Endothelial cell (in vitro differentiated cells): ENCODE results near the gene RIPOR3. TPM values are rescaled to one million over a fixed set of nuclear protein-coding genes. Genes with fewer than 3 reads are reported as not detected.
A peak's percentile ranks its signal among the peaks of the same experiment; 100 is the strongest.

Experiments used
- DNase-seq: peaks from one replicate; pipeline ENCODE4 v3.0.0; 2021; ENCODE audit warnings: low spot score
- H3K27ac Mint-ChIP-seq: one replicate; pipeline ENCODE4 v1.8.0; 2021; ENCODE audit warnings: mixed read lengths, inconsistent platforms; ENCODE audit not compliant: unreplicated experiment
- H3K27me3 Mint-ChIP-seq: one replicate; pipeline ENCODE4 v1.8.0; 2021; ENCODE audit warnings: mild to moderate bottlenecking, moderate library complexity, mixed read lengths, inconsistent platforms; ENCODE audit not compliant: unreplicated experiment
- H3K36me3 Mint-ChIP-seq: one replicate; pipeline ENCODE4 v1.8.0; 2021; ENCODE audit warnings: mild to moderate bottlenecking, low read depth, mixed read lengths, inconsistent platforms; ENCODE audit not compliant: unreplicated experiment
- H3K4me1 Mint-ChIP-seq: one replicate; pipeline ENCODE4 v1.8.0; 2021; ENCODE audit warnings: mild to moderate bottlenecking, mixed read lengths, inconsistent platforms; ENCODE audit not compliant: unreplicated experiment
- H3K4me3 Mint-ChIP-seq: one replicate; pipeline ENCODE4 v1.8.0; 2021; ENCODE audit warnings: mild to moderate bottlenecking, mixed read lengths, inconsistent platforms; ENCODE audit not compliant: unreplicated experiment
- H3K9me3 Mint-ChIP-seq: one replicate; pipeline ENCODE4 v1.8.0; 2021; ENCODE audit warnings: mixed read lengths, inconsistent platforms; ENCODE audit not compliant: unreplicated experiment
- total RNA-seq: library from RNA; stranded (reverse); fragmentation: NEBNext Ultra II Directional; extraction: Animal tissue kit (Norgen Biotek cat#: 25700); gene quantifications from one replicate; pipeline ENCODE4 v1.2.1, GENCODE V29; 2021; ENCODE audit not compliant: unreplicated experiment
- TF ChIP-seq, protein P1 (sequence below): fragments of 200-600 bp; sonication (generic); IDR thresholded peaks from one replicate; pipeline ENCODE4 v1.5.0; 2021; ENCODE audit warnings: antibody characterized with exemption; ENCODE audit not compliant: unreplicated experiment

The RIPOR3 gene
- total RNA-seq, 1 donor from 2014 or later, result 11.2 TPM

DNA sequence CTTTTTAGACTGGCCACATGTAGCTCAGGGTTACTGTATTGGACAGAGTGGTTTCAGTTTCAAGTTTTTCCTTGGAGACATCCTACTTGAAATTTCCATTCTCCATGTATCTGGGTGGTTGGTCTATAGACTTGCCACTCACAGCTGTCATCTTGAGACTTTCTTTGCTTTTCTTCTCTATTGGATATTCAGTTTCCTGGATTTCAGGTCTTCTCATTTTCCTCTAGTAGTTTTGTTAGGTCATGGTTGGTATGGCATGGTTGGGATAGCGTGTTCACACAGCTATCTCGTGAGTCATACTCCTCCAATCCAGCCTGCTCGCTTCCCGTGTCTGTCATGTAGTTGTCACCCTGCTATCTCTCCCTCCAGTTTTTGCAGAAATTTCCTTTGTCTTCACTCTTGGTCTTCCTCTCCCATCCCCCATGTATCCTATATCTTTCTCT is 132.8 kb downstream of the RIPOR3 start:
- peaks cover 9% of the 10 kb centered on the region for H3K4me1 Mint-ChIP-seq
- peaks cover 4% of the 10 kb centered on the region for H3K27me3 Mint-ChIP-seq
- H3K9me3 Mint-ChIP-seq, result no peaks in the 10 kb centered on the region
- TF ChIP-seq, protein P1, sequence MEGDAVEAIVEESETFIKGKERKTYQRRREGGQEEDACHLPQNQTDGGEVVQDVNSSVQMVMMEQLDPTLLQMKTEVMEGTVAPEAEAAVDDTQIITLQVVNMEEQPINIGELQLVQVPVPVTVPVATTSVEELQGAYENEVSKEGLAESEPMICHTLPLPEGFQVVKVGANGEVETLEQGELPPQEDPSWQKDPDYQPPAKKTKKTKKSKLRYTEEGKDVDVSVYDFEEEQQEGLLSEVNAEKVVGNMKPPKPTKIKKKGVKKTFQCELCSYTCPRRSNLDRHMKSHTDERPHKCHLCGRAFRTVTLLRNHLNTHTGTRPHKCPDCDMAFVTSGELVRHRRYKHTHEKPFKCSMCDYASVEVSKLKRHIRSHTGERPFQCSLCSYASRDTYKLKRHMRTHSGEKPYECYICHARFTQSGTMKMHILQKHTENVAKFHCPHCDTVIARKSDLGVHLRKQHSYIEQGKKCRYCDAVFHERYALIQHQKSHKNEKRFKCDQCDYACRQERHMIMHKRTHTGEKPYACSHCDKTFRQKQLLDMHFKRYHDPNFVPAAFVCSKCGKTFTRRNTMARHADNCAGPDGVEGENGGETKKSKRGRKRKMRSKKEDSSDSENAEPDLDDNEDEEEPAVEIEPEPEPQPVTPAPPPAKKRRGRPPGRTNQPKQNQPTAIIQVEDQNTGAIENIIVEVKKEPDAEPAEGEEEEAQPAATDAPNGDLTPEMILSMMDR, result no peak
- peaks cover 16% of the 10 kb centered on the region for H3K36me3 Mint-ChIP-seq
- no peak overlapping the region for H3K4me3 Mint-ChIP-seq
- no peak overlapping the region for H3K27ac Mint-ChIP-seq
- DNase-seq, result no peak

GRCh38 chr20:50557549-50558134 is 133.7 kb downstream of the RIPOR3 start:
- TF ChIP-seq, protein P1, result no peak
- H3K9me3 Mint-ChIP-seq, result no peaks in the 10 kb centered on the region
- peak overlapping the region; percentile 14 for H3K4me3 Mint-ChIP-seq
- H3K4me1 Mint-ChIP-seq, result peaks cover 9% of the 10 kb centered on the region
- no peak for DNase-seq
- no peak overlapping the region for H3K27ac Mint-ChIP-seq
- peaks cover 2% of the 10 kb centered on the region for H3K27me3 Mint-ChIP-seq
- H3K36me3 Mint-ChIP-seq, result peaks cover 12% of the 10 kb centered on the region

DNA sequence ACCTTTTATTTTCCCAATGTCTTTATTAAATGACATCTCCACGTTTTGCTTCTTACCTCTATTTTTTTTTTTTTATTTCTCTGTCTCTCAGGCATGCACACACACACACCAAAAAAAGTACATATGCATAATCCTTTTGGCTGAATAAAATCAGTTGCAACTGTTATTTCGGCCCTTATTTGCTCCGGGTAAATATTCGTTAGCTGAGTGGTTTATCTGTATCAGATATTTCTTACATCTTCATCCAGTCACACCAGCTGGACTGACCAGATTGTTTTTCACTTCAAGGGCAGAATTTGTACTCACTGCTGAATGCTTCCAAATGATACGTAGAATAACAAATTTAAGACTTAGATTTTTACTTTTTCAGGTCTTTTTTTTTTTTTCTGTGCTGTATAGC is 135.7 kb downstream of the RIPOR3 start:
- DNase-seq, result no peak
- Mint-ChIP-seq H3K4me1 (peaks cover 5% of the 10 kb centered on the region), H3K27ac (no peak overlapping the region), H3K4me3 (no peak overlapping the region), H3K9me3 (no peaks in the 10 kb centered on the region), H3K27me3 (peaks cover 1% of the 10 kb centered on the region), H3K36me3 (peaks cover 3% of the 10 kb centered on the region)
- TF ChIP-seq, protein P1, result no peak

DNA sequence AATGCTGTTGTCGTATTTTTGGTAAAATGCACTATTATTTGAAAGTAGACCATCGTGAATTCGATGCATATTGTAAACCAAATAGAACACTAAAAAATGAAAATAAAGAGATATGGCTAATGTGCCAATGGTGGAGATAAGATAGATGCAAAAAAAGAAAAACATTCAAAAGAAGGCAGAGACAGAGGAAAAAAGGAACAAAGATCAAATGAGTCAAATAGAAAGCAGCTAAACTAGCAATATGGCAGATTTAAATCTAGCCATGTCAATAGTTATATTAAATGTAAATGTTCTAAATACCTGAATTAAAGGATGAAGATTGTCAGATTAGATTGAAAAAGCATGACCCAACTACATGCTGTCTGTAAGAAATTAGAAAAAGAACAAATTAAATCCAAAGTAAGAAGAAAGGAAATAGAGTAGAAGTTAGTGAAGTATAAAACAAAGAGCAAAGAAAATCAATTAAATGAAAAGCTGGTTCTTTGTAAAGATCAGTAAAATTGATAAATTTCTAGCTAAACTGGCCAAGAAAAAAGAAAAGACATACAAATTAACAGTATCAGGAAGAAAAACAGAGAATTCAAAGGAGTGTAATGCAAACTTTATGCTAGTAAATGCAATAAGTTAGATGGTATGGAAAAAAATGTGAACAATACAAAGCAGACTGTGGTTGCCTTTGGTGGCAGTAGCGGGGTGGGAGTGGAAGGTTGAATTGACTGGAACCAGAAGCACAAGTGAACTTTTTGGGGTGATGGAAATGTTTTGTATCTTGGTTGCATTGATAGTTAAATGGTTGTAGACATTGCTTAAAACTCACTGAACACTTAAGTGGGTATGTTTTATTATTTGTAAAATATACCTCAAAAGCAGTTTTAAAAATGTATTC is 136.4 kb downstream of the RIPOR3 start:
- Mint-ChIP-seq H3K36me3 (peaks cover 3% of the 10 kb centered on the region), H3K27ac (no peak overlapping the region), H3K4me3 (no peak overlapping the region), H3K9me3 (no peaks in the 10 kb centered on the region), H3K27me3 (peaks cover 1% of the 10 kb centered on the region), H3K4me1 (peaks cover 5% of the 10 kb centered on the region)
- TF ChIP-seq, protein P1, result no peak
- DNase-seq, result no peak

DNA sequence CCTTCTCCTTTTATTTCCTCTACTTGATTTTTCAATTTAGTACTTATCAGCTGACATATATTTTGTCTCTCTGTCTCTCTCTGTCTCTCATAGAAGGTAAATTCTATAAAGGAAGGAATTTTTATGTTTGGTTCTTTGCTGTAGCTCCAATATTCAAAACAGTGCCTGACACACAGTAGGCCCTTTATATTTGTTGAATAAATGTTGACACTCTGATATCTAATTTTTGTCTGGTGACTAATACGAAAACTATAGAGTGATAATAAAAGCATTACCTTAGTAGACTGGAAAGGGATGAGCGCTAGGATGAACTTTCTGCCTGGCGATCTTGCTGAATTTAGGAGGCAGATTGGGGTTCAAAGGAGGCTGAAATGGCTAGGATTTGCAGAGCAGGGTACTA is 138.4 kb downstream of the RIPOR3 start:
- Mint-ChIP-seq H3K36me3 (peaks cover 3% of the 10 kb centered on the region), H3K4me1 (peaks cover 3% of the 10 kb centered on the region), H3K4me3 (no peak overlapping the region), H3K27me3 (peaks cover 1% of the 10 kb centered on the region), H3K27ac (no peak overlapping the region), H3K9me3 (no peaks in the 10 kb centered on the region)
- TF ChIP-seq, protein P1, result no peak
- DNase-seq, result no peak
